SIG-M5 treated with dmso at 0.1 percent for 504 hours (cell line): ENCODE measurements around the gene AQP7.
"Not testable (repeated sequence)": the region's sequence is repeated elsewhere in the genome, so short reads cannot be mapped to it uniquely, and the experiment has no call there.

Experiments used
- DNase-seq: peaks from one replicate; lab custom pipeline; 2025; ENCODE audit not compliant: unreplicated experiment; lab: John Stamatoyannopoulos, UW

Gene AQP7

GRCh38 chr9:33399047-33399446 lies 3.3 kb downstream of the AQP7 start:
- DNase-seq = not testable (repeated sequence)

DNA sequence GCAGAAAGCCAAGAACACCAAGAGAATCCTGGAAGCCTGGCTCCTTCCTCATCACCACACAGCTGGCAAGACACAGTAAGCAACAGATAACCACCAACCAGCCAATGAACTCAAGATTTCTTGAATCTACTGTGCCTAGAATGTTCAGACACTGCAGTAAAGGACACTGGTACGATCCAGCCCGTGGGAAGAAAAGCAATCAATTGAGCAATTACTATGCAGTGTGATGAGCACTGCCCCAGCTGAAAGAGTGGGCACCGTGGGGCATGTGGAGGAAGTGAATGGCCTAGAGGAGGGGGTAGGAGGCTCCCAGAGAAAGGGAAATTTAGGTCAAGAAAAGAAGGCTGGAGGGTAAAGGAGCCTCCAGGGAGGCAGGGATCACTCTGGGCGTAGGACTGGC lies 4.6 kb downstream of the AQP7 start:
- DNase-seq = not testable (repeated sequence)

- not testable (repeated sequence) for DNase-seq
These were observed 7.0 kb downstream of the AQP7 start for GRCh38 chr9:33395159-33395879.

GRCh38 chr9:33393986-33394385 lies 8.4 kb downstream of the AQP7 start:
- DNase-seq = not testable (repeated sequence)

DNA sequence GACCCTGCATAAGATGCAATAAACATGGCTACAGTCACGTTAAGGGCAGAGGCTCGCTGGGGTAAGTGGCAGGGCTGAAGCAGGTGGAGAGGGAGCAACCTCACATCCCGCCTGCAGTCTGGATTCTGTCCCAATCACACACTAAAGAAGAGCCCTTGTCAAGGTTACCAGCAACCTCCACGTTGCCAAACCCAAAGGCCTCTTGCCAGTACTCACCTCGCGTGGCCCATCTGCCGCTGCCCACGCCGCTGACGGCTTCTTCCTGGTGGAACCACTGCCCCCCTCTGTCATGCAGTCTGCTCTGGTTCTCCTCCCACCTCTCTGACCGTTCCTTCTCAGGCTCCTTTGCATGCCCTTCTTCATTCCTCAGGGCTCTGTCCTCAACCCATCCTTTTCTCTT lies 8.8 kb downstream of the AQP7 start:
- no peak for DNase-seq

DNA sequence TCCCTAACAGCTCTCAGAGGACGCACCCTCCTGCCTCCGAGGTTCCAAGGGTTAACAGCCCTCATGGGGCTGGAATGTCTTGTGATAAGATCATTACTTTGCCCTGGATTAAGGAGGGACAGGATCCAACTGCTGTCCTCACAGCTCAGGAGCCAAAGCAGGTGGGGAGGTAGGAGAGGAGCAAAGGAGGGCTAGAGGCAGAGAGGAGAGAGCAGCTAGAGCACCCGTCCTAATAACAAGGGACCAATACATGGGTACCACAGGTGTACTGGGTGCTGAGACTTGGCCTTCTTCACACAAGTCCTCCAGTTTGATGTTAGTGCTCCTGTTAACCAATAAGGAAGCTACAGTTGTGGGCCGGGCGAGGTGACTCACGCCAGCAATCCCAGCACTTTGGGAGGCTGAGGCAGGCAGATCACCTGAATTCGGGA lies 9.8 kb downstream of the AQP7 start:
- not testable (repeated sequence) for DNase-seq

- DNase-seq = not testable (repeated sequence)
These were observed 11.1 kb downstream of the AQP7 start for GRCh38 chr9:33391111-33391771.

DNA sequence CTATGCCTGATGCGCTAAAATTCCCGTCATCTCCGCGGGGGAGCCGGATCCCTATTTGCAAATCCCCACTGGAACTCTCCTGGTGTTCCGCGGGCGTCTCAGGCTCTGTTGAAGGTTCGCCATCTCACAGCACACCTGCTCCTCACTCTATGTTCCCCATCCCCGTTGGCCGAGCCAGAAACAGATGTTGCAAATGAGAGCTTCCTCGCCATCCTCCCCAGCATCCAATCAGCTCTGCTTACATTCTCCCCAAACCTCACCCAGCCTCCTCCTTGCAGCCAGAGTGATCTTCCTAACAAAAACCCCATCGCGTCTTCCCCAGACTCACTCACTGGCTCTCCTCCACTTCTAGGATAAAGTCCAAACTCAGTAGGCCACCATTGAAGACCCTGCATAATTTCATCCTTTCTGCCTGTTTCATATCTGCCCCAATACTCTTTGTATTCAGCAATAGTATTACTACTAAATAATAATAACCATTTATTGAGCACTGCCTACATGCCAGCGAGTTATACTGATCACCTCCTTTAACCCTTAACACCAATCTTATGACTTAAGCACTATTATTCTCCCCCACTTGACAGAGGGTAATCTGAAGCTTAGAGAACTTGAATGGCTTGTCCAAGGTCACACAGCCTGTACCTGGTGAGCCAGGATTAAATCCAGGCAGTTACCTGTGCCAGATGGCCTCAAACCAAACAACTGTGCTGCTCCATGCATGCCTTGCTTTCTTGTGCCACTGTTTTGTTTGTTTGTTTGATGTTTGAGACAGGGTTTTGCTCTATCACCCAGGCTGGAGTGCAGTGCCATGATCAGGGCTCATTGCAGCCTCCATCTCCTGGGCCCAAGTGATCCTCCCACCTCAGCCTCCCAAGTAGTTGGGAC lies 14.0 kb downstream of the AQP7 start:
- no peak for DNase-seq

DNA sequence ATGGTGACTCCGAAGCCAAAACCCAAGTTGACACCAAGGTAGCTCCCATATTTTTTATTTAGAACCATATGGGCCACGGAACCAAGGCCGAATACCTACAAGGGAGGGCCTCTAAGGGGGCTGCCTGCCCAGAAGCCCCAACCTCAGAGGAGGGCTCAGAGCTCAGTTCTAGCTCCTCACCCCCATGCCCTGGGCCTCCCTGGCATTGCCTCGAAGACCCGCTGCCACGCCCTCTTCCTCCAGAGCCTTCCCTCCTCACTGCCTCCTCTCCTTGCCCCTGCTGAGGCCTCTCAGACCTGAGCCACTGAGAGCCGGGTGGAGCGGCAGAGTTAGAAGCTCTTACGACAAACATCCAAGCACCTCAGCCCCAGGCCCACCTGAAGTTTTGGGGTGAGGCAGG lies 15.4 kb downstream of the AQP7 start:
- not testable (repeated sequence) for DNase-seq

- not testable (repeated sequence) for DNase-seq
These were observed 15.7 kb downstream of the AQP7 start for GRCh38 chr9:33386641-33386996.

GRCh38 chr9:33385979-33386640 lies 16.3 kb downstream of the AQP7 start:
- not testable (repeated sequence) for DNase-seq

- DNase-seq = not testable (repeated sequence)
These were observed 16.8 kb downstream of the AQP7 start for GRCh38 chr9:33385536-33385935.

DNA sequence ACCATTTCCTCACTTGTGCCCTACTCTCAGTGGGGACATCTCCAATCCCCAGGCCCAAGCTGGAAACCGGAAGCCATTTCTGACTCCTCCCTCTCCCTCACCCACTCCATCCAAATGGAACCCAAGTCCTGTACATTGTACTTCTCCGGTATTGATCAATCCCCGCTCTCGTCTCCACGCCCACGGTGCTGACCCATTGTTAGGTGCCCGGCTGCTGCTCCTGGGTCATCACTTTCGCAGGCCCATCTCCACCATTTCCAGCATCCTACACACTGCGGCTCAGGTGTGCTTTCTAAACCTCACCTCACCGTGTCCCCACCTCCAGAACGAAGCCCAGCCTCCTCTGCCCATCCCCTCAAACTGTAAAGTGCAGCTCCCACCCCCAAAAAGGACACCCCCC lies 19.0 kb downstream of the AQP7 start:
- not testable (repeated sequence) for DNase-seq

DNA sequence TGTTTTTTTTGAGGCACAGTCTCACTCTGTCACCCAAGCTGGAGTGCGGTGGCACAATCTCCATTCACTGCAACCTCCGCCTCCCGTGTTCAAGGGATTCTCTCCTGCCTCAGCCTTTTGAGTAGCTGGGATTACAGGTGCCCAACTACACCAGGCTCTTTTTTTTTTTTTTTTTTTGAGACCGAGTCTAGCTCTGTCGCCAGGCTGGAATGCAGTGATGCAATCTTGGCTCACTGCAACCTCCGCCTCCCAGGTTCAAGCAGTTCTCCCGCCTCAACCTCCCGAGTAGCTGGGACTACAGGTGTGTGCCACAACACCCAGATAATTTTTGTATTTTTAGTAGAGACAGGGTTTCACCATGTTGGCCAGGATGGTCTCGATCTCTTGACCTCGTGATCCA lies 20.0 kb downstream of the AQP7 start:
- not testable (repeated sequence) for DNase-seq

GRCh38 chr9:33381231-33381791 lies 21.1 kb downstream of the AQP7 start:
- no peak for DNase-seq

DNA sequence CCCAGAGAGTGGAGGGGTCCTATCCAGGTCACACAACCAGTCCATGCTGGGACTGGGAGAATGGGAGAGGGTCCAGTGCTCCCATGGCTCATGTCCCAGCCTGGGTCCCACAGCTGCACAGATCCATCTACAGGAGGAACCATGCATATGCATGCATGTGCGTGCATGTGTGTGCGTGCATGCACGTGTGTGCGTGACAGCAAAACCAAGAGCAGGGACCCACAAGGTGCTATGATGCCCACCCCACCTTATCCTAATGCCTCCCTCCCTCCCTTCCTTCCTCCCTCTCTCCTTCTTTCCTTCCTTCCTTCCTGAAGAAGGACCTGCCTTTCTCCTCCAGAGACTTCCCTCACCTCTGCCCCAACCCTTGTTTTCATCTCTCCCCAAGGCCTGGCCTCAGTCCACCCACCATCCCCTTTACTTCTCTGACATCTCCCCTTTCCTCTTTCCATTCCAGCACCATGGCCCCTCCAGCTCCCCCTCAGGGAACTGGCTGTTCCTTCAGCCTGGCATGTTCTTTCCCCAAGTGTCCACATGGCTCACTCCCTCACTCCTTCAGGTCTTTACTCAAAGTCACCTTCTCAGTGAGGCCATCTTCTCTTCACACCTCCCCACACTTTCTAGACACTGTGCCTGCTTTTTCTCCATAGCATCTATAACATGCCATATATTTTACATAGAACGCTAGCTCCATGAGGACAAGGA lies 21.8 kb downstream of the AQP7 start:
- DNase-seq = no peak

- DNase-seq = no peak
These were observed 22.5 kb downstream of the AQP7 start for GRCh38 chr9:33379666-33380389.

DNA sequence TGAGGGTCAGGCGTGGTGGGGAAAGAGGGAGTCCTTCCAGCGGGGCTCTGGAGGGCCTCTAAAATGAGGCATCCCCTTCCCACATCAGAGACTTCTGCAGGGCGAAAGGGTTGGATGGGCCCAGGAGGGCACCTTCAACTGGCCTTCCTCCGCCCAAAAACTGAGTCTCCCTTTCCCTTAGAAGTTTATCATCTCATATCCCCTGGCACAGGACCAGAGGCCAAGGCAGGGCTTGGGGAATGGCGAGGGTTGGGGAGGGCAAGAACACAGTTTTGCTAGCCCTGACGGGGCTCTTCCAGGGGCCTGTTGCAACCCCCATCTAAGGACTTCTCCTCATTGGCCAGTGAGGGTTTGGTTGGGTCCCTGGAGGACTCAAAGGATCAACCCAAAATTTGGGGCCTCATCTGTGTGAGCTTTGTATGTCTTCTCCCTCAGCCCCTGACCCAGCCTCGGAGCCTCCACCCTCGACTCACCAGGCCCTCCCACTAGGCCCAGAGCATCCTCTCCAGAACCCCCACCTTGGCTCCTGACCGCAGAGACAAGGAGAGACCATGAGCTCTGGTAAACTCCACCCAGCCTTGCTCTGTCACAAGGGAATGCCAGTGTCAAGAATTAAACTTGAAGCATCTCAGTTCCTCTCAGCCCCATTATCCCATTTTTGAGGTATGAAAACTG lies 24.1 kb downstream of the AQP7 start:
- DNase-seq = no peak
